Stimulated activated CD4-positive, alpha-beta T cell treated with anti-CD3 and anti-CD28 coated beads, TNF-alpha, amount 100 ng/mL, for 24 hours (primary cell): Measurements from ENCODE around the gene SEC22C.

Source experiments
- DNase-seq, 3 experiments: peaks; one replicate each; pipeline ENCODE4 v3.0.0-alpha.2; 2020; ENCODE audit warnings: low read depth in 3 of 3

Gene SEC22C

GRCh38 chr3:42535981-42536784, 45.6 kb downstream of the SEC22C start:
- DNase-seq: peak in 1 of 3 experiments; percentile 28

- DNase-seq: no peak
Measured at GRCh38 chr3:42533161-42533897, 48.4 kb downstream of the SEC22C start.

GRCh38 chr3:42532229-42532628, 49.5 kb downstream of the SEC22C start:
- no peak for DNase-seq

- no peak for DNase-seq
Measured at GRCh38 chr3:42531470-42531869, 50.3 kb downstream of the SEC22C start.

- no peak for DNase-seq
Measured at GRCh38 chr3:42530073-42530472, 51.7 kb downstream of the SEC22C start.

DNA sequence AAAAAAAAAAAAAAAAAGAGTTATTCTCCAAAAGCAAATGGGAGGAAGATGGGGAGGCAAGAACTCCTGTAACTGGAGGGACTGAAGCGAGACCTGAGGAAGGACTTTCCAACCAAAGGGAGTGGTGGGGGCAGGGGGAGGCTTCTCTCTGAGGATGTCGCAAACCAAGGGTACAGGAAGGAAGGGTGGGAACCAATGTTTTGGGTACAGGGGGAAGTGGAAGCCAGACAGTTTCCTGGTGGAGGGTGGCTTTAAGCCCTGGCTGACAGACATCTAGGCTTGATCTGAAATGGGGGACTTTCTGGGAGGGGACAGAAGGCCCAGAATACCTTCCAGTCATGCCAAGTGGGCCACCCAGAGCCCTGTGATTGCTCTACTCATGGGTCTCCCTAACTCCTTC, 52.3 kb downstream of the SEC22C start:
- no peak for DNase-seq

DNA sequence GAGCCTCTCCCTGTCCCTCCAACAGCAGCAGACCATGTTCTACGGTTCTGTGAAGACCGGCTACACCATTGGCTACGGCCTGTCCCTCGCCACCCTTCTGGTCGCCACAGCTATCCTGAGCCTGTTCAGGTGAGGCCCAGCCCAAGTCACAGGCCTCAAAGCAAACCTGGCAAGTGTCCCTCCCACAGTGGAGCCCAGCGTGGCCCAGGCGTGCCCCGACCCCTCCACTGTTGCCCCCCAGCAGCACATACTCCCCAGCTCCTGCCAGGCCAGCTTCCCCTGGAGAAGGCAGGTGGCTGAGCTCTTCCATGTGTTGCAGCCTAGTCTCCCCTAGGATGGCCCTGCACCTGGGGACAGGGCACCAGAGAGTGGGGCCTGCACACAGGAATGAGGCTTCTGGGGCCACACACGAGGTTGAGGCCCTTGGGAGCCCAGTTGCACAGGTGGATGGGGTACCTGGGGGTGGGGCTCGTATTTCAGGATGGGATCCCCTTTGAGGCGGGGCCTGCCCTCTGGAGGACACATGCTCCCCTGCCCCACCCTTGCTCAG, 54.3 kb downstream of the SEC22C start:
- no peak for DNase-seq

DNA sequence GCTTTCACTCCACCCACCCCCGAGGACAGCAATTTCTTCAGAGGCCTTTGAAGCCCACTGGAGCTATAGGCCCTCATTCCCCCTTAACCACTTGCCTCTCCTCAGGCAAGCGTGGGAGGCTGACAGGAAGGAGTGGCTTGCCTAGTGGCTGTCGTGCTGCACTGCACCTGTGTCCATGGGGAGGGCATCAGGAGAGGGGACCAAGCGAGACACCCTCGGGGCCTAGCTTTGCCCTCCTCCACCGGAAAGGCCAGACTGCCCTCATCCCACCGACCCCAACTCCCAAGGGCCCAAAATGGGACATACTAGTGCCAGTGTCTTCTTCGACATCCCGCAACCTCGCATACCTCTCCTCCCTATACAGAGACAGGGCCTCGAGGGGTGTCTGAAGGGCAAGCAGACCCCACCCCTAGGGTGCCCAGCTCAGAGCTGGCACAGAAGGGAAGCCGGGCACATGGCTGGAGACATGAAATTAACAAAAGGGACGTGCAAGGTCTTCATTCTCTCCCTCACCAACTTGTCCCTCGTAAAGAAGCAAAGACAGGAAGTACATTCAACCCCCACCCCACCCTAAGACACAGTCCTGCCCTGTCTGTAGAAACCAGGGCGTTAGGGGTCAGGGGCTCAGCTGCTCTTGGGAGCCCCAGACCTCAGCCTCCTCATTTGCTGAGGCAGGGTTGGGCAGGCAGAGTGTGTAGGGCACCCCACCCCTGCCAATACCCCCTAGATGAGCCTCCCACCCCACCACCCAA, 55.0 kb downstream of the SEC22C start:
- peak in 2 of 3 experiments; percentile 31 to 35 for DNase-seq

- DNase-seq: no peak
Measured at GRCh38 chr3:42525736-42526345, 55.9 kb downstream of the SEC22C start.

DNA sequence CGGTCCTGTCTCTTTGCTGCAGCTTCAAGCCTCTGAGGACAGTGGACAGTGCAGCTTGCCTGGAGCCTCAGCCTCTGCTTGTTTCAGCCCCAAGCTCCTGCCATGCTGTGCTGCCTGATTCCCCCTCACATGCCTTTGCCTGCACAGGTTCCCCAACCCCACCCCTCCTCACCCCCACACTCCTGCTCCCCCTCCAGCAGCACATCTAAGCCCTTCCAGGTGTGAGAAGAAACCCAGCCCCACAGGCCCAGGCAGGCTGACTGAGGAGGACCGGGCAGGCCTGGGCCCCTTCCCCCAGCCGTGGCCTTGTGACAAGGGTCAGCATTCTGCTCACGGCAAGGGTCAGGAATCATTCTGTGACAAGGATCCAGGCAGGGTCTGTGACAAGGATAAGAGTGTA, 56.6 kb downstream of the SEC22C start:
- no peak for DNase-seq

DNA sequence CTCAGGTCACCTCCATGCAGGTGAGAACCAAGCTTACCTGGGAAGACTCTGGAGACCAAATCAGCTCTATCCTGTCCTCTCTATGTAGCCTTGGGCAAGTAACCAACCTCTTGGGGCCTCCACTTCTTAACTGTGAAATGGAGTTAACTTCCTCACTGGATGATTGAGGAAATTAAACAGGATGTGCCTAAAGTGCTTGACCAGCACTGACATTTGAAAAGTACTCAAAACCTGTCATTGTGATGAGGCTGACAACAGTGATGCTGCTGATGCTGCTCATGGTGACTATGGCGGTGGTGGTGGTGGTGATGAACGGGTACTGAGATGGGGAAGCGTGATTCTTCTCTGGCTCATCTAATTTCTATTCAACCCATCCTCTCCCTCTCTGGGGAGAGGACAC, 57.0 kb downstream of the SEC22C start:
- no peak for DNase-seq

- no peak for DNase-seq
Measured at GRCh38 chr3:42520906-42521305, 60.9 kb downstream of the SEC22C start.

GRCh38 chr3:42520336-42520735, 61.4 kb downstream of the SEC22C start:
- no peak for DNase-seq

DNA sequence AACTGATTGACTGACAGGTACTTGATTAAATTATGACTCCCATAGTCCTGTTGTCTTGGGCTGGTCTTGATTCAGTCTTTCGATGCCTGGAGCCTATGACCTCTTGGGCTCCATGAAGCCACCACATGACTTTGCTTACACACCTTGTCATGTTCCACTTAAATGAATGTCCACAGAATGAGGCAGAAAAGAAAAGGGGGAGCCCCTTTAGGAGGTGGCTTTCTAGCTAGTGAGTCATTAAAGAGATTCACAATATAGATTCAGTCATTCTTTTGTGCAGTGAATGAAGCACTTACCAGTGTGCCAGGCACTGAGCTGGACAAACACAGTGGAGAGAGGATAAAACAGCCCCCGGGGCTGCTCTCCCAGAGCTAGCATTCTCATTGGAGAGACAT, 62.2 kb downstream of the SEC22C start:
- no peak for DNase-seq

DNA sequence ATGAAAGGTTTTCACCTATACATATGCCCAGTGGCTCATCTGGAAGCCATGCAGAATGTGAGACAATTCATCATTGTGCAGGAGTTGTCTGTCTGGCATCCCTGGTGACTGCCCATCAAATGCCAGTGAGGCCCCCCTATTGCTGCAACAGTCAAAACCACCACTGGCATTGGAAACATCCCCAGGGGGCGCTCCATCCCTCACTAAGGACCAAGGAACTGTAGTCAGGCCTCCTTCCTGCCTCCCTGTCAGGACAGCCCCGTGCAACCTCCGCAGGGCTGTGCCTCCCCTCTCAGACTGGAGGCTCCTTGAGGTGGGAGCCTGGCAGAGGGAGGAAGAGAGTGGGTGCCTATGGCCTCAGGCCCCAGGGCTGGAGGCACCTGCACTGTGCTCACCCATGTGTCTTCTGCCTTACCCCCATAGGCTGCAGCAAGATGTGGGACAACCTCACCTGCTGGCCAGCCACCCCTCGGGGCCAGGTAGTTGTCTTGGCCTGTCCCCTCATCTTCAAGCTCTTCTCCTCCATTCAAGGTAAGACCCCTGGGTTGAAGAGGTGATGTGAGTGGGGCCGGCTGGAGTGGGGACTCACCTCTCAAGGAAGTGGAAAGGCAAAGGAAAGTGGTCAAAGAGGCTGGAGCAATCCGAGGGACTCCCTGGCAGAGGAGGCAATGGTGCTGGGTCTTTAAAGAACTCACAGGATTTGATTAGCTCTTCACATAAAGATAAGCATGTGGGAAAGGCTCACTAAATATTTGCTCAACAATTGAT, 62.8 kb downstream of the SEC22C start:
- DNase-seq: no peak

DNA sequence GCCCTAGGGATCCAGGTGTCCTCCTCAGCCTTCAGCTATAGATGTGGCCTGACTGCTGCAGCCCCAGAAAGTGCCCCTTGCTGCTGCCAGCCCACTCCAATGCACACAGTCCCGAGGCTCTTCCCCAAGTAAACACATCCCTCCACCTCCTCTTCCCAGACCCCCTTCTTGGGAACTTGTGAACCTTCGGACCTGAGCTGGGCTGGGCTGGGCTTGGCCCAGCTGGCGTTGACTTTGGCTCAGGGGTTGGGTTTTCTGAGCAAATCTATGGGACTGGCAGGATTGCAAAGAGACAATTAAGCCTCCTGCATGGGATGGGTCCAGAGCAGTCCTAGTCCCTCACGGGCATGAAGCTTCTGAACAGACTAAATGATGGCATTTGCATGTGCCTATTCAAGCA, 64.7 kb downstream of the SEC22C start:
- no peak for DNase-seq

DNA sequence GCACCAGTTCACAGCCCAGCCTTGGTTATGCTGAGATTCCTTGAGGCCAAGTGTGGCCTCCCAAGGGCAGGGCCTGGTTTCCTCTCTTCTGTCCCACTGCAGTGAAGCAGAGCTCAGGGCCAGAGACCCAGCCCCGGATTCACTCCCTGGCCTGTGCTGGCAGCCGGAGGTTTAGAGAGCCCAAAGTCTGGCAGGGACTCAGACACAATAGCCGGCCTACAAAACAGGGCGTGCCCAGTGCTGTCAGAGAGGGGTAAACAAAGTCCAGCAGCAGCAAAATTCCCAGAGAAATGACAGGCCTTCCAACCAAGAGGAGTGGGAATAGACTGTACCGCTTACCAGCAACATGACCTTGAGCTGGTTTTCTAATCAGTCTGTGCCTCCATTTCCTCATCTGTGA, 65.3 kb downstream of the SEC22C start:
- DNase-seq: no peak

DNA sequence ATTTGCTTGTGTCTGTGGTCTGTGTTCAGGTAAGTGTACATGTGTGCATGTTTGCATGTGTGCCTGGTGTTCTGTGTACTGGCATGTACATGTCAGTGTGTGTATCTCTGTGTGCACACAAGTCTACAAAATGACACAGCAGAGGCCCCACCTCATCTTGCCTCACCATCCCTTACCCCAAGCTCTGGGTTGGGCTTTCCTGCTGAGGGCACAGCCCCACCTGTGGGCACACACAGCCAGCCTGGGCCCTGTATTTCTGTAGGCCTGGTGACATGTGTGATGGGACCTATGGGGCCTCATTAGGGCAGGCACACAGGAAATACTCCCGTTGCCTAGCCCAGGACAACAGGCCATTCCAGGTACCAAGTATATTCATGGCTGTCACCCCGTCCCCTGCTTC, 65.8 kb downstream of the SEC22C start:
- DNase-seq: no peak

DNA sequence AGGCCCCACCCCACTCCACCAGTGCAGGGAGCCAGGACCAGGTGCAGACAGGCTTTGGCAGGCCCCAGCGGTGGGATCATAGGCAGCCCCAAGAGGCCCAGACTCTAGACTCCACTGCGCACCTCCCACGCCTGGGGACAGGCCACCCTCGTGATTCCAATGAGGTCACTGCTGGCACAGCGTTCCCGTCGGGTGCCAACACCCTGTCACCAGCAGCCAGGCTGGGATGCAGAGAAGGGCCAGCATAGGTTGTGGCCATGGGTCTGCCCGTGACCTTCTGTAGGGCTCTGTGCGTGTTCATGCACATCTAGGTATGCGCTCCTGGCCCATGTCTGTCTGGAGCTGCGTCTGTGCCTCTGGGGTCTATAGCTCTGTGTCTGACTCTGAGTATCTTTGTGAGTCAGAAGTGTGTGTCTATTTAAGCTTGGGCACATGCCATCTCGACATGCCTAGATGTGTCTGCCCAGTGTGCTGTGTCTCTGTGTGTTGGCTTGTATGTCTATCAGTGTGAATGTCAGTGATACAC, 66.3 kb downstream of the SEC22C start:
- DNase-seq: no peak

DNA sequence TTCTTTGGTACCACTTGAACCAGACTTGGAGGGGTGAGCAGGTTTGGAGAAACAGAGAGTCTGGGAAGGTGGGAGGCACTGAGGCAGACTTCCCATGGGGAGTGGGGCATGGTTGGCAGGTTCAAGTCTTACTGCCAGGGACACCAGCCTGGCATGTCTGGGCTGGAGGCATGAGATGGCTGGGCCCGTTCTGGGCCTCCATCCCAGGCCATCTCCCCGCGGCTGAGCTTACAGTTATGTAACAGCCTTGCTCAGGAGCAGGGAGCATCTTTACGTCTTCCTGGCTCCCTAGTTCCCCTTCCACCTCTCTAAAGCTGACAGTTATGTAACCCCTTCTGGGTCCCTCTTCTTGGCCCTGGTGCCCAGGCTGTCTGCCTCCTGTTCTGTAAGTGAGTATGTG, 66.9 kb downstream of the SEC22C start:
- DNase-seq: no peak

GRCh38 chr3:42513521-42513920, 68.2 kb downstream of the SEC22C start:
- DNase-seq: no peak
